Measurements from ENCODE around the gene ACO2.

Gene ACO2

GRCh38 chr22:41550952-41551491, 82.1 kb downstream of the ACO2 start:
- Histone ChIP-seq H3K9ac (ENCODE audit: low read depth, low read length, poor library complexity, severe bottlenecking) (no peak overlapping the region), H4K20me1 (ENCODE audit: insufficient read depth, low read length, poor library complexity, severe bottlenecking) (no peaks in the 10 kb centered on the region), H3K27me3 (ENCODE audit: insufficient read depth, low read length, poor library complexity, severe bottlenecking) (no peaks in the 10 kb centered on the region), H3K9me2 (replicated peaks; ENCODE audit: low read depth, low read length) (no peaks in the 10 kb centered on the region), H2AFZ (ENCODE audit: low read length) (no peak overlapping the region), H3K4me2 (ENCODE audit: low read depth, low read length, poor library complexity, severe bottlenecking) (no peak overlapping the region), H3K36me3 (ENCODE audit: insufficient read depth, low read length) (no peaks in the 10 kb centered on the region), H3K4me3 (ENCODE audit: low read length, poor library complexity, severe bottlenecking) (no peak overlapping the region), H3F3A (ENCODE audit: low read depth) (no peaks in the 10 kb centered on the region), H3K4me1 (ENCODE audit: insufficient read depth, low read length, poor library complexity, severe bottlenecking) (no peaks in the 10 kb centered on the region), H3K79me2 (ENCODE audit: insufficient read depth, low read length) (no peaks in the 10 kb centered on the region), H3K9me3 (ENCODE audit: insufficient read depth, low read depth, low read length) (no peaks in the 10 kb centered on the region)
- TF ChIP-seq EZH2phosphoT487 (IDR thresholded peaks at IDR 0.05; ENCODE audit: borderline replicate concordance) (no peak), CTCF (conservative IDR thresholded peaks at IDR 0.05; ENCODE audit: low read length) (no peak)

- no peaks in the 10 kb centered on the region for H3K36me3 ChIP-seq (ENCODE audit: insufficient read depth, low read length)
- H3K9me2 ChIP-seq (replicated peaks; ENCODE audit: low read depth, low read length): no peaks in the 10 kb centered on the region
- H3K4me2 ChIP-seq (ENCODE audit: low read depth, low read length, poor library complexity, severe bottlenecking): no peak overlapping the region
- no peak overlapping the region for H3K9ac ChIP-seq (ENCODE audit: low read depth, low read length, poor library complexity, severe bottlenecking)
- no peaks in the 10 kb centered on the region for H3F3A ChIP-seq (ENCODE audit: low read depth)
- H3K4me3 ChIP-seq (ENCODE audit: low read length, poor library complexity, severe bottlenecking): no peak overlapping the region
- no peaks in the 10 kb centered on the region for H3K79me2 ChIP-seq (ENCODE audit: insufficient read depth, low read length)
- no peaks in the 10 kb centered on the region for H3K9me3 ChIP-seq (ENCODE audit: insufficient read depth, low read depth, low read length)
- H3K27me3 ChIP-seq (ENCODE audit: insufficient read depth, low read length, poor library complexity, severe bottlenecking): no peaks in the 10 kb centered on the region
- no peaks in the 10 kb centered on the region for H3K4me1 ChIP-seq (ENCODE audit: insufficient read depth, low read length, poor library complexity, severe bottlenecking)
- no peak overlapping the region for H2AFZ ChIP-seq (ENCODE audit: low read length)
- H4K20me1 ChIP-seq (ENCODE audit: insufficient read depth, low read length, poor library complexity, severe bottlenecking): no peaks in the 10 kb centered on the region
- no peak for TF ChIP-seq EZH2phosphoT487 (IDR thresholded peaks at IDR 0.05; ENCODE audit: borderline replicate concordance)
- no peak for TF ChIP-seq CTCF (conservative IDR thresholded peaks at IDR 0.05; ENCODE audit: low read length)
Measured at GRCh38 chr22:41551877-41552582, 83.1 kb downstream of the ACO2 start.

DNA sequence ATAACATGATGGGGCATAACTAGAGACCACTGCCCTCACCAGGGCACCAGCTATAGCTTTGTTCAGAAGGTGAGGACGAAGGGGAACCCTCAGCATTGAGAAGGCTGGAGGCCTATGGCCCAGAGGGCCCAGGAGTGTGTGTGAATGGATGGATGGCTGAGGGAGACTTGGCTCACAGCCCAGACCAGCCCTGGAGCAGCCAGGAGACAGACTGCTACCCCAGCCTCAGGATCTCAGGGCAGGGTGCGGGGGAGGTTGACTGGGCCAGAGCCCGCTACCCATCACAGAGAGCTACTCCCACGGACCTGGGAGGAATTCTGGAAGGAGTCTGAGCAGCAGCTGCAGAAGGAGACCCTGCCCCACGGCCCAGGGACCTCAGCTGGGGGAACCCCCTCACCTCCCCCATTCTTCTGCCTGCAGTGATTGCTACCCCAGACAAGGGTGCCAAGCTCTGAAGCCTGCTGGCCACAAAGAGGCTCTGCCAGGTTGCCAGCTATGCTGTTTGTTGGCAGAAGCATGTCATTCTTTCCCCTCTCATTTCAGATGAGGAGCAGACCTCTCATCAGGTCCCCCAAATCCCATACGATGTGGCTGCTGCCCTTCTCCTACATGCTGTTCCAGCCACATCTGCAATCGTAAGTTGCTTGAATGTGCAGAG, 86.5 kb downstream of the ACO2 start:
- no peak overlapping the region for H2AFZ ChIP-seq (ENCODE audit: low read length)
- no peaks in the 10 kb centered on the region for H4K20me1 ChIP-seq (ENCODE audit: insufficient read depth, low read length, poor library complexity, severe bottlenecking)
- H3K9me3 ChIP-seq (ENCODE audit: insufficient read depth, low read depth, low read length): no peaks in the 10 kb centered on the region
- no peak overlapping the region for H3K4me3 ChIP-seq (ENCODE audit: low read length, poor library complexity, severe bottlenecking)
- no peak for TF ChIP-seq CTCF (conservative IDR thresholded peaks at IDR 0.05; ENCODE audit: low read length)
- H3K9me2 ChIP-seq (replicated peaks; ENCODE audit: low read depth, low read length): no peaks in the 10 kb centered on the region
- H3K4me1 ChIP-seq (ENCODE audit: insufficient read depth, low read length, poor library complexity, severe bottlenecking): no peaks in the 10 kb centered on the region
- no peaks in the 10 kb centered on the region for H3F3A ChIP-seq (ENCODE audit: low read depth)
- H3K4me2 ChIP-seq (ENCODE audit: low read depth, low read length, poor library complexity, severe bottlenecking): no peak overlapping the region
- H3K27me3 ChIP-seq (ENCODE audit: insufficient read depth, low read length, poor library complexity, severe bottlenecking): peaks cover under 1% of the 10 kb centered on the region
- no peak overlapping the region for H3K9ac ChIP-seq (ENCODE audit: low read depth, low read length, poor library complexity, severe bottlenecking)
- H3K79me2 ChIP-seq (ENCODE audit: insufficient read depth, low read length): no peaks in the 10 kb centered on the region
- no peaks in the 10 kb centered on the region for H3K36me3 ChIP-seq (ENCODE audit: insufficient read depth, low read length)
